ENCODE measurements around the gene PTPRN2. TPM values are rescaled to one million over a fixed set of nuclear protein-coding genes. Genes with fewer than 3 reads are reported as not detected.

PTPRN2 gene
- total and polyA plus RNA-seq, 2 of the 8 experiments (the other 6 are each of a cell fraction or from before 2014, with no cell fraction given) = 2.6 to 4.5 TPM

- TF ChIP-seq ATF3 (IDR thresholded peaks at IDR 0.05; ENCODE audit: insufficient read depth, low read depth, low read length) (no peak), CTBP2 (IDR thresholded peaks at IDR 0.05; ENCODE audit: borderline replicate concordance, insufficient read depth, insufficient read length, low read length) (no peak), BCL11A (IDR thresholded peaks at IDR 0.05; ENCODE audit: low read depth in 2 of 2, low read length in 2 of 2) (no peak), BACH1 (IDR thresholded peaks at IDR 0.05; ENCODE audit: low read length) (no peak), CEBPB (IDR thresholded peaks at IDR 0.05; ENCODE audit: low read depth, low read length) (no peak)
Observed at GRCh38 chr7:157508477-157508881, 1079.1 kb downstream of the PTPRN2 start (continued).

Data from H1 (cell line).